ENCODE measurements around the gene SORCS2.
A peak's percentile ranks its signal among the peaks of the same experiment; 100 is the strongest.

Gene SORCS2

GRCh38 chr4:7780751-7781348 lies 588.5 kb downstream of the SORCS2 start:
- no peak for DNase-seq

- no peak for DNase-seq
Measured at GRCh38 chr4:7781366-7781765, 589.0 kb downstream of the SORCS2 start.

GRCh38 chr4:7781993-7782392 lies 589.7 kb downstream of the SORCS2 start:
- no peak for DNase-seq

- no peak for DNase-seq
Measured at GRCh38 chr4:7782783-7783182, 590.4 kb downstream of the SORCS2 start.

- no peak for DNase-seq
Measured at GRCh38 chr4:7783541-7783940, 591.2 kb downstream of the SORCS2 start.

GRCh38 chr4:7784131-7784870 lies 592.0 kb downstream of the SORCS2 start:
- no peak for DNase-seq

GRCh38 chr4:7785017-7785416 lies 592.7 kb downstream of the SORCS2 start:
- DNase-seq, result peak; percentile 41

- DNase-seq, result no peak
Measured at GRCh38 chr4:7786040-7786439, 593.7 kb downstream of the SORCS2 start.

GRCh38 chr4:7786517-7786916 lies 594.2 kb downstream of the SORCS2 start:
- DNase-seq, result no peak

GRCh38 chr4:7787067-7787466 lies 594.7 kb downstream of the SORCS2 start:
- no peak for DNase-seq

GRCh38 chr4:7787681-7788141 lies 595.4 kb downstream of the SORCS2 start:
- no peak for DNase-seq

- DNase-seq, result no peak
Measured at GRCh38 chr4:7788193-7788592, 595.9 kb downstream of the SORCS2 start.

GRCh38 chr4:7788694-7789425 lies 596.5 kb downstream of the SORCS2 start:
- no peak for DNase-seq

- DNase-seq, result no peak
Measured at GRCh38 chr4:7790023-7790422, 597.7 kb downstream of the SORCS2 start.

GRCh38 chr4:7790999-7791398 lies 598.7 kb downstream of the SORCS2 start:
- no peak for DNase-seq
